ENCODE data around the gene C14orf180.

C14orf180 gene

DNA sequence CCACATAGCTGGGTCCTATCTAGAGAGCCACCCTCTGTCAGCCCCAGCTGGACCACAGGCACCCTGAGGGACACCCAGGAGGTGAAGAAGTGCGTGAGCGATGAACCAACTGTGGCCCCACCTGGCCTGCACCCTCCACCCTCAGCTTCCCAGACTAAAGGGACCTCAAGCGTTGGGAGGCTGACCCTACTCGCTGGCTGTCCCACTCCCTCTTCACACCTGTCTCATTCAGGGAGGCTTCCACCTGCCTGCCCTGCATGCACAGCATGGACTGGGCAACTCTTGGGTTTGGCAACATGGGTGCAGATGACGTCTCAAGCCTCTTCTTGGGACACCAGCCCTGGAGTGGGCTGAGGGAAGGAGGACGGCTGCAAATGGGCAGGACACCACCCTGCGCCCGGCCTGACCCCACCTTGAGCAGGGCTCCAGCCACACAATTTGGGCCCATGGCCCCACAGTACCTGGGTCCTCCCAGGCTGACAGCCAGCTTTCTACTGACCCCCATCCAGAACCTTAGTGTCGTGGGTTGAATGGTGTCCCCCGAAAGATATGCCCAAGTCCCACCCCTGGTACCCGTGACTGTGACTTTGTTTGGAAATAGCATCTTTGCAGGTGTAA is 22.9 kb downstream of the C14orf180 start:
- TF ChIP-seq, protein P1, sequence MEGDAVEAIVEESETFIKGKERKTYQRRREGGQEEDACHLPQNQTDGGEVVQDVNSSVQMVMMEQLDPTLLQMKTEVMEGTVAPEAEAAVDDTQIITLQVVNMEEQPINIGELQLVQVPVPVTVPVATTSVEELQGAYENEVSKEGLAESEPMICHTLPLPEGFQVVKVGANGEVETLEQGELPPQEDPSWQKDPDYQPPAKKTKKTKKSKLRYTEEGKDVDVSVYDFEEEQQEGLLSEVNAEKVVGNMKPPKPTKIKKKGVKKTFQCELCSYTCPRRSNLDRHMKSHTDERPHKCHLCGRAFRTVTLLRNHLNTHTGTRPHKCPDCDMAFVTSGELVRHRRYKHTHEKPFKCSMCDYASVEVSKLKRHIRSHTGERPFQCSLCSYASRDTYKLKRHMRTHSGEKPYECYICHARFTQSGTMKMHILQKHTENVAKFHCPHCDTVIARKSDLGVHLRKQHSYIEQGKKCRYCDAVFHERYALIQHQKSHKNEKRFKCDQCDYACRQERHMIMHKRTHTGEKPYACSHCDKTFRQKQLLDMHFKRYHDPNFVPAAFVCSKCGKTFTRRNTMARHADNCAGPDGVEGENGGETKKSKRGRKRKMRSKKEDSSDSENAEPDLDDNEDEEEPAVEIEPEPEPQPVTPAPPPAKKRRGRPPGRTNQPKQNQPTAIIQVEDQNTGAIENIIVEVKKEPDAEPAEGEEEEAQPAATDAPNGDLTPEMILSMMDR (IDR thresholded peaks at IDR 0.05; ENCODE audit: insufficient read depth, low read depth, low read length, missing control alignments), result no peak
- H3K4me3 ChIP-seq (ENCODE audit: low read depth, low read length), result no peak overlapping the region

DNA sequence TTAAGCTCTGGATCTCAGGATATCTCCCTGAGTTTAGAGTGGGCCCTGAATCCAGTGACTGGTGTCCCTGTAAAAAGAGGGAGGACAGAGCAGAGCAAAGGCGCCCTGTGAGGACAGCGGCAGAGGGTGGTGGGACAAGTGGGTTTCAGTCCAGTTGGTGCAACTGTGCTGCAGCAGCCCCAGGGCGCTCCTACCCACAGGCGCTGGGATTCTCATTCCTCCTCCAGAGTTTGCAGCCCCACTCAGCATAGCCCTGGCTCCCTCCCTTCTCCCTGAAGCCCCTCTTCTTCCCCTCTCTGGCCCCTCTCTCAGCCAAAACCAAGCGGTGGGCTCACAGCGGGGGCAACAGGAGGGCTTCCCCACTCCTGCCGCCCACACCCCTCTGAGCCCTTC is 23.4 kb downstream of the C14orf180 start:
- no peak for DNase-seq (ENCODE audit: low read depth)
- TF ChIP-seq, protein P1 (IDR thresholded peaks at IDR 0.05; ENCODE audit: insufficient read depth, low read depth, low read length, missing control alignments), result no peak
- H3K4me3 ChIP-seq (ENCODE audit: low read depth, low read length), result no peak overlapping the region

More for the DNA sequence above, 22.9 kb downstream of the C14orf180 start:
- no peak for DNase-seq (ENCODE audit: low read depth)

DNA sequence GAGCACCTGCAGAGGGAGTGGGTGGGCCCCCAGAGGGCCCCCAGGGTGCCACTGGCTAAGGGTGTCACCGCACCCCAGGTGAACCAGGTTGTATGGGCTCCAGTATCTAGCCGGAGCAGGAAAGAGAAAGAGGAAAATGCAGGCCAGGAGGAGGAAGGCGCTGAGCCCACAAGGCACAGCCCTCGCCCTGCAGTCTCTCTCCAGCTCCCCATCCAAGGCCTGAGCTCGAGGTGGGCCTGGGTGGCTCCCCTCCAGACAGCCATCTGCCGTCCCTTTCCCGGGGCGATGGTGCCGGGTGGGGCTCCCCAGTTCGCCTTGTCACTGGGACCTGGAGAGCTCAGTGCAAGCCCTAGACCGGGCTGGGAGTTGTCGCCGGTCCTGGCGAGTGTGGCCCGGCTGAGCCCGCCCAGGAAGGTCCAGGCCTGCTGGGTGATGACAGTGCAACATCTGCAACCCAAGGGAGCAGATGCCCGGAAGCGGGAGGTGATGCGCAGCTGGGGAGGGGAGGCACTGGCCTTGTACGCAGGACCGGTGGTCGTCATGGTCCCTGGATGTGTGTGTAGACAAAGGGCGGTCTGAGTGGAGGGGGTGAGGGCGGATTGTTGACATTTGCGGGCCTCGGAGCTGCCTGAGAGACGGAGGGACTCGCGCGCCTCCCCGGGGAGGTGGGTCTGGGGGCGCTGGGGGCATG is 24.3 kb downstream of the C14orf180 start:
- TF ChIP-seq, protein P1 (IDR thresholded peaks at IDR 0.05; ENCODE audit: insufficient read depth, low read depth, low read length, missing control alignments), result no peak
- H3K4me3 ChIP-seq (ENCODE audit: low read depth, low read length), result no peak overlapping the region
- no peak for DNase-seq (ENCODE audit: low read depth)

DNA sequence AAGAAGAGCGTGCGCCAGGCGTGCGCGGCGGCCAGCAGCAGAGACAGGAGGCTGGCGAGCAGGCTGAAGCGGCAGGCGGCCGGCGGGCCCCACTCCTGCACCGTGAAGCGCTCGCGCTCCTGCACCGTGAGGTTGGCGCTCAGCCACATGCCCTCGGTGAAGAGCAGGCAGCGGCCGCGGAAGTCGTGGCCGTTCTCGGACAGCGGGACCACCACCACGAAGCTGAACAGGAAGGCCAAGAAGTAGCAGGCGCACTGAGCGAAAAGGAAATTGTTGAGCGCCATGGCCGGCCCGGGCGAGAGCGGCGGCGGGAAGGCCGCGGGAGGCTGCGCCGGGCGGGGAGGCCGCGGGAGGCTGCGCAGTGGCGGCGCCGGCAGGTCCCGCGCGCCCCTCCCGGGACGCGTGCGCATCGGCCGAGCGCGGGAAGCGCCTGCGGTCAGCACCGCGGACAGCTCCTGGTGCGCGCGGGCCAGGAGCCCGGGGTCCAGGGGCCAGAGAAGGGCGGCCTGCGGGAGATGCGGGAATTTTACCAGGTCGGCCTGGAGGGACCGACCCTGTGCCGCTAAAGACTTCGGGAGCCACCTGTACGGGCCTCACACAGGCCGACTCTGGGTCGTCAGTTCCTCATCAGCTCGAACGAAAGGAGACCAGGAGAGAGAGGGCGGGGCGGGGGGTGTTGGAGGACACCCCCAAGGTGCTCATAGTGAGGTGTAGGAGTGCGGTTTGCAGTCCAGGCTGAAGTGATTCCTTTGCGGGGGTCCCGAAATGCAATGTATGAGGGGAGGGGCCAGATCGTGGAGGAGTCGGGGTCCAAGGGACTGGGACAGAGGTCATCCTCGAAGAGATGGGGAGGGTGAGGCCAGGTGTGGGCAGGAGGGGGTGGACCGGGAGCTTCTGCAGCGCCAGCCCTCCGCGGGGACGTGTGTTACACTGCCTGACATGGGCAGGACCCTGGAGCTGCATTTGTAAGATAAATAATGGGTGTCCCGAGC is 25.2 kb downstream of the C14orf180 start, which contains the start of gene TMEM179:
Gene TMEM179 (minus strand): TSS at position 315 of the 992 bp plus-strand sequence. CDS start 31 bp downstream, at position 284.
- no peak within 1 kb of the TSS for H3K4me3 ChIP-seq (ENCODE audit: low read depth, low read length)
- TF ChIP-seq, protein P1 (IDR thresholded peaks at IDR 0.05; ENCODE audit: insufficient read depth, low read depth, low read length, missing control alignments), result no peak
- no peak for DNase-seq (ENCODE audit: low read depth)

DNA sequence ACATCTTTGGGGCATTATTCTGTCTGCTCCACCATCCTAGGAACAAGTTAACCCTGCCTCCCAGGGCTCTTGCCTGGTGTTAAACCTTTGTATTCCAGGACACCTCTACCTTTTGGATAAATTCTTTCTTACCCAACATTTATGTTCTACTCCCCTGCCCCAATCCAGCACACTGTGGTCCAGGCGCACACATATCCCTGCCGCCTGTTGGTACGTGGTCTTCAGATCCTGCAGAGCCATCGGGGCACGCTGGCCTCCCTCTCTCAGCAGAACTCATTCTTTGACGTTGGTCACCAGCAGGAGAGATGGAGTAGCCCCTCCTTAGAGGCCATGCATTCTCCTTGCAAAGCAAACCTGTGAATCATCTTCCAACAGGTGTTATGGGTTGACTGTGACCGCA is 30.1 kb downstream of the C14orf180 start:
- TF ChIP-seq, protein P1 (IDR thresholded peaks at IDR 0.05; ENCODE audit: insufficient read depth, low read depth, low read length, missing control alignments), result no peak
- no peak overlapping the region for H3K4me3 ChIP-seq (ENCODE audit: low read depth, low read length)
- DNase-seq (ENCODE audit: low read depth), result no peak

DNA sequence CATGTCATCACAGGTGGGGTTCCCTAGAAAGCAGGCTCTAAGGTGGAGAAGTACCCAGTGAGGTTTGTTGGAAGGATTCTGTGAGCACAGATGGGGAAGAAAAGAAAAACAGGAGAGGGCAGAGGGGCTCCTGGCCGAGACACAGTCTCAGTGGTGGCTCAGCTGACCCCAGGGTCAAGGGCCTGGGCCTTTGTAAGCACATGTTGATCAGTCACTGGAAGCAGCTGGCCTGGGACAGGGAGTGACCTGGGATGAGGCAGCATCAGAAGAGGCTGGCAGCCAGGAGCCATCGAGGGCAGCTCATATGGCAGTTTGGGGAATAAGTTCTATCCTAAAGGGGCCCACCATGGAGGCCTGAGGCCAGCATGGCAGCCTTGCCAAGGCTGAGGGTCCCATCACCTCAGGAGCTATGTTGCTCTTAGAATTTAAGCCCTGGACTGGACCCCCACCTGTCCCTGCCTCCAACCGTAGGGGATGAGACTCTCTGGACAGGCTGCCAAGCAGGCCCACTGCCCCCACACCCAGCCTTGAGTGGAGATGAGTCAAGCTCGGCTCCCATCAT is 31.3 kb downstream of the C14orf180 start:
- TF ChIP-seq, protein P1 (IDR thresholded peaks at IDR 0.05; ENCODE audit: insufficient read depth, low read depth, low read length, missing control alignments), result no peak
- DNase-seq (ENCODE audit: low read depth), result no peak
- no peak overlapping the region for H3K4me3 ChIP-seq (ENCODE audit: low read depth, low read length)
